ENCODE results near the gene PPP1R7.

PPP1R7 gene

GRCh38 chr2:241225983-241226382 lies 75.7 kb downstream of the PPP1R7 start:
- no peaks in the 10 kb centered on the region for H3K79me2 ChIP-seq (ENCODE audit: insufficient read depth, low read length)
- no peak overlapping the region for H3K4me3 ChIP-seq (ENCODE audit: low read depth in 1 of 2, low read length in 2 of 2)
- H3K4me2 ChIP-seq (ENCODE audit: insufficient read depth, low read length), result no peak overlapping the region
- peaks cover 52% of the 10 kb centered on the region for H3K36me3 ChIP-seq (ENCODE audit: insufficient read depth, low read length)
- no peak for TF ChIP-seq EZH2 (IDR thresholded peaks at IDR 0.05; ENCODE audit: borderline replicate concordance, low read depth, low read length, severe bottlenecking)
- TF ChIP-seq, protein P1, sequence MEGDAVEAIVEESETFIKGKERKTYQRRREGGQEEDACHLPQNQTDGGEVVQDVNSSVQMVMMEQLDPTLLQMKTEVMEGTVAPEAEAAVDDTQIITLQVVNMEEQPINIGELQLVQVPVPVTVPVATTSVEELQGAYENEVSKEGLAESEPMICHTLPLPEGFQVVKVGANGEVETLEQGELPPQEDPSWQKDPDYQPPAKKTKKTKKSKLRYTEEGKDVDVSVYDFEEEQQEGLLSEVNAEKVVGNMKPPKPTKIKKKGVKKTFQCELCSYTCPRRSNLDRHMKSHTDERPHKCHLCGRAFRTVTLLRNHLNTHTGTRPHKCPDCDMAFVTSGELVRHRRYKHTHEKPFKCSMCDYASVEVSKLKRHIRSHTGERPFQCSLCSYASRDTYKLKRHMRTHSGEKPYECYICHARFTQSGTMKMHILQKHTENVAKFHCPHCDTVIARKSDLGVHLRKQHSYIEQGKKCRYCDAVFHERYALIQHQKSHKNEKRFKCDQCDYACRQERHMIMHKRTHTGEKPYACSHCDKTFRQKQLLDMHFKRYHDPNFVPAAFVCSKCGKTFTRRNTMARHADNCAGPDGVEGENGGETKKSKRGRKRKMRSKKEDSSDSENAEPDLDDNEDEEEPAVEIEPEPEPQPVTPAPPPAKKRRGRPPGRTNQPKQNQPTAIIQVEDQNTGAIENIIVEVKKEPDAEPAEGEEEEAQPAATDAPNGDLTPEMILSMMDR (IDR thresholded peaks at IDR 0.05; ENCODE audit: borderline replicate concordance, extremely low read depth, low read length, poor library complexity, severe bottlenecking), result no peak
- H3K27me3 ChIP-seq (ENCODE audit: insufficient read depth, low read length, poor library complexity), result no peaks in the 10 kb centered on the region
- no peak overlapping the region for H2AFZ ChIP-seq (ENCODE audit: low read depth, low read length)
- no peak for ATAC-seq (ENCODE audit: insufficient read depth, low read depth)
- H3K9me3 ChIP-seq (ENCODE audit: insufficient read depth, low read length, severe bottlenecking), result no peaks in the 10 kb centered on the region
- DNase-seq, result no peak
- H3K27ac ChIP-seq (ENCODE audit: low read length), result no peak overlapping the region
- H4K20me1 ChIP-seq (ENCODE audit: insufficient read depth, low read length), result peaks cover 17% of the 10 kb centered on the region
- H3K9ac ChIP-seq (ENCODE audit: low read depth, low read length), result no peak overlapping the region
- H3K4me1 ChIP-seq (ENCODE audit: insufficient read depth, low read length), result no peaks in the 10 kb centered on the region

DNA sequence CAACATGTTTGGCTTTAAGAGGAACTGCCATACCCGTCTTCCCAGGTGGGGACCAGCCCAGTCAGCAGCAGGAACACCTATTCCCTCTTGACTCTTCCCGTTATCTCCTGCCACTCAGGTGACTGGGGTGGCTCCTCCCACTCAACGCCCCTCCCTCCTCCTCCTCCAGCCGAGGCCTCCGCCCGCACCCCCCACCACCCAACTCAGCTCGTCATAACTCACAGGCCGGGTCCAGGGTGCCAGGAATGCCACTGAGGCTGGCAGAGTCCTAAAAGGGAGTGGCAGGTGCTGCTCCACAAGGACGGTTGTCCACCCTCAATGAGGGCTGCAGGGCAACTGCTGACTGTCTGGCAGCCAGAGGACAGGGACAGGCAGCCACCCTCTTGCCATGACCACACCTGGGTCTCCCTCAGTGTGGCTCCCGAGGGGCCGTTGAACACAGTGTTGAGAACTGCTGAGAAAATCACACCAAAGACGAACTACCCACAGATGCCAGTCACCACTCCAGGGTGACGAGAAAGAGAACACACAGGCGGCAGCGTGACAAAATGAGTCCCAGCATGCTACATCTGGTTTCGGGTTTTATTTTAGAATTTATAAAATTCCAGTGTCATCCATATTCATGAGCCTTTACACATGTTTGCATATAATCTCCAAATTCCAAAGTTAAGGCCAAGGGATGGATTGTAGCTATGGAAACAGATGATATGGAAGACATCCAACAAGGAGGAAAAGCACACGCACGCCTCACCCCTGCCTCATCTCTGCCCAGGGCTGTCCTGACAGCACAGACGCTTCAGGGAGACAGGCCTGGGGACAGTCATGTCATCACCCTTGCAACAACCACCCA lies 76.7 kb downstream of the PPP1R7 start:
- peaks cover 21% of the 10 kb centered on the region for H4K20me1 ChIP-seq (ENCODE audit: insufficient read depth, low read length)
- H3K36me3 ChIP-seq (ENCODE audit: insufficient read depth, low read length), result peaks cover 62% of the 10 kb centered on the region

GRCh38 chr2:241227594-241227993 lies 77.3 kb downstream of the PPP1R7 start:
- Histone ChIP-seq H4K20me1 (ENCODE audit: insufficient read depth, low read length) (peaks cover 21% of the 10 kb centered on the region), H3K4me3 (ENCODE audit: low read depth in 1 of 2, low read length in 2 of 2) (no peak overlapping the region), H3K4me1 (ENCODE audit: insufficient read depth, low read length) (no peaks in the 10 kb centered on the region), H3K79me2 (ENCODE audit: insufficient read depth, low read length) (no peaks in the 10 kb centered on the region), H2AFZ (ENCODE audit: low read depth, low read length) (no peak overlapping the region), H3K4me2 (ENCODE audit: insufficient read depth, low read length) (no peak overlapping the region), H3K36me3 (ENCODE audit: insufficient read depth, low read length) (peaks cover 68% of the 10 kb centered on the region), H3K27ac (ENCODE audit: low read length) (no peak overlapping the region), H3K9me3 (ENCODE audit: insufficient read depth, low read length, severe bottlenecking) (no peaks in the 10 kb centered on the region), H3K27me3 (ENCODE audit: insufficient read depth, low read length, poor library complexity) (no peaks in the 10 kb centered on the region), H3K9ac (ENCODE audit: low read depth, low read length) (no peak overlapping the region)
- no peak for ATAC-seq (ENCODE audit: insufficient read depth, low read depth)
- no peak for DNase-seq
- TF ChIP-seq, protein P1 (IDR thresholded peaks at IDR 0.05; ENCODE audit: borderline replicate concordance, extremely low read depth, low read length, poor library complexity, severe bottlenecking), result no peak
- TF ChIP-seq EZH2 (IDR thresholded peaks at IDR 0.05; ENCODE audit: borderline replicate concordance, low read depth, low read length, severe bottlenecking), result no peak

More for the DNA sequence above, 76.7 kb downstream of the PPP1R7 start:
- DNase-seq (no peak), ATAC-seq (ENCODE audit: insufficient read depth, low read depth) (no peak)
- H3K27ac ChIP-seq (ENCODE audit: low read length), result no peak overlapping the region
- no peaks in the 10 kb centered on the region for H3K27me3 ChIP-seq (ENCODE audit: insufficient read depth, low read length, poor library complexity)
- TF ChIP-seq, protein P1 (IDR thresholded peaks at IDR 0.05; ENCODE audit: borderline replicate concordance, extremely low read depth, low read length, poor library complexity, severe bottlenecking), result no peak
- TF ChIP-seq EZH2 (IDR thresholded peaks at IDR 0.05; ENCODE audit: borderline replicate concordance, low read depth, low read length, severe bottlenecking), result no peak
- no peak overlapping the region for H2AFZ ChIP-seq (ENCODE audit: low read depth, low read length)
- no peak overlapping the region for H3K4me2 ChIP-seq (ENCODE audit: insufficient read depth, low read length)
- H3K79me2 ChIP-seq (ENCODE audit: insufficient read depth, low read length), result no peaks in the 10 kb centered on the region
- no peak overlapping the region for H3K9ac ChIP-seq (ENCODE audit: low read depth, low read length)
- H3K9me3 ChIP-seq (ENCODE audit: insufficient read depth, low read length, severe bottlenecking), result no peaks in the 10 kb centered on the region
- H3K4me1 ChIP-seq (ENCODE audit: insufficient read depth, low read length), result no peaks in the 10 kb centered on the region
- H3K4me3 ChIP-seq (ENCODE audit: low read depth in 1 of 2, low read length in 2 of 2), result no peak overlapping the region

Data from DND-41 (cell line).